OCI-LY1 (cell line): Measurements from ENCODE around the gene REXO2.

Source experiments
- H2AFZ ChIP-seq: fragments of 200-600 bp; sonication (generic), shearing (Covaris generic); 2 replicates; pipeline ENCODE4 v1.6.0; 2014; ENCODE audit warnings: antibody characterized with exemption, mild to moderate bottlenecking, low read length
- H3F3A ChIP-seq: fragments of 200-600 bp; sonication (generic), shearing (Covaris generic); 2 replicates; pipeline ENCODE4 v1.6.0; 2014; ENCODE audit warnings: mild to moderate bottlenecking, antibody characterized with exemption, low read length, moderate library complexity; ENCODE audit not compliant: insufficient read depth
- H3K27ac ChIP-seq: fragments of 200-600 bp; sonication (generic); 2 replicates; pipeline ENCODE4 v1.5.1; 2014; ENCODE audit warnings: low read length, mixed run types, mild to moderate bottlenecking, low read depth; ENCODE audit not compliant: poor library complexity, severe bottlenecking
- H3K27me3 ChIP-seq: fragments of 200-600 bp; sonication (generic); 2 replicates; pipeline ENCODE4 v1.6.0; 2014; ENCODE audit warnings: antibody characterized with exemption, mild to moderate bottlenecking, low read length, moderate library complexity; ENCODE audit not compliant: insufficient read depth
- H3K36me3 ChIP-seq: fragments of 200-600 bp; sonication (generic); 2 replicates; pipeline ENCODE4 v1.6.1; 2014; ENCODE audit warnings: mild to moderate bottlenecking, antibody characterized with exemption, low read length, moderate library complexity, mixed read lengths; ENCODE audit not compliant: insufficient read depth
- H3K4me1 ChIP-seq: fragments of 200-600 bp; sonication (generic); 2 replicates; pipeline ENCODE4 v1.5.1; 2014; ENCODE audit warnings: mild to moderate bottlenecking, low read length, moderate library complexity; ENCODE audit not compliant: insufficient read depth, severe bottlenecking
- H3K4me2 ChIP-seq: fragments of 200-600 bp; sonication (generic), shearing (Covaris generic); 2 replicates; pipeline ENCODE4 v1.6.1; 2014; ENCODE audit warnings: low read length
- H3K4me3 ChIP-seq: fragments of 200-600 bp; sonication (generic); 2 replicates; pipeline ENCODE4 v1.5.1; 2014; ENCODE audit warnings: low read length, low read depth, mild to moderate bottlenecking, mixed read lengths; ENCODE audit not compliant: poor library complexity, severe bottlenecking
- H3K79me2 ChIP-seq: fragments of 200-600 bp; shearing (Covaris generic); 2 replicates; pipeline ENCODE4 v1.6.1; 2016; ENCODE audit warnings: mixed run types, low read length, mixed read lengths; ENCODE audit not compliant: insufficient read depth
- H3K9ac ChIP-seq: fragments of 200-600 bp; sonication (generic), shearing (Covaris generic); 2 replicates; pipeline ENCODE4 v1.6.1; 2014; ENCODE audit warnings: mild to moderate bottlenecking, low read length, mixed read lengths
- H3K9me2 ChIP-seq: fragments of 200-600 bp; sonication (generic), shearing (Covaris generic); 2 replicates; pipeline ENCODE4 v1.6.1; 2014; ENCODE audit warnings: low read depth, mild to moderate bottlenecking, low read length, mixed read lengths
- H3K9me3 ChIP-seq: fragments of 200-600 bp; shearing (Covaris generic); 2 replicates; pipeline ENCODE4 v1.6.1; 2014; ENCODE audit warnings: low read length, mixed read lengths
- H4K20me1 ChIP-seq: fragments of 200-600 bp; sonication (generic), shearing (Covaris generic); 2 replicates; pipeline ENCODE4 v1.6.0; 2016; ENCODE audit warnings: mild to moderate bottlenecking, low read length; ENCODE audit not compliant: insufficient read depth
- EZH2 ChIP-seq: fragments of 200-600 bp; sonication (generic), shearing (Covaris generic); IDR thresholded peaks from 2 replicates; pipeline ENCODE4 v1.8.0; 2017; ENCODE audit warnings: borderline replicate concordance, mixed run types, mild to moderate bottlenecking, antibody characterized with exemption, low read length, moderate library complexity, mixed read lengths
- TF ChIP-seq, protein P1 (sequence below): fragments of 200-600 bp; sonication (generic), shearing (Covaris generic); IDR thresholded peaks from 2 replicates; pipeline ENCODE4 v1.5.1; 2017; ENCODE audit warnings: mild to moderate bottlenecking, antibody characterized with exemption, low read length, moderate library complexity, mixed read lengths

The REXO2 gene

GRCh38 chr11:114448749-114449482 is 9.6 kb downstream of the REXO2 start:
- H3K36me3 ChIP-seq: peaks cover 47% of the 10 kb centered on the region

GRCh38 chr11:114449845-114450244 is 10.6 kb downstream of the REXO2 start:
- Histone ChIP-seq H3K4me3 (no peak overlapping the region), H3K4me1 (no peaks in the 10 kb centered on the region), H3K27me3 (no peaks in the 10 kb centered on the region), H3K9me2 (no peaks in the 10 kb centered on the region), H3K36me3 (peaks cover 39% of the 10 kb centered on the region), H4K20me1 (no peaks in the 10 kb centered on the region), H3F3A (no peaks in the 10 kb centered on the region), H3K79me2 (no peaks in the 10 kb centered on the region), H2AFZ (no peak overlapping the region), H3K4me2 (no peak overlapping the region), H3K27ac (no peak overlapping the region), H3K9me3 (no peaks in the 10 kb centered on the region), H3K9ac (no peak overlapping the region)
- TF ChIP-seq EZH2: no peak
- TF ChIP-seq, protein P1, sequence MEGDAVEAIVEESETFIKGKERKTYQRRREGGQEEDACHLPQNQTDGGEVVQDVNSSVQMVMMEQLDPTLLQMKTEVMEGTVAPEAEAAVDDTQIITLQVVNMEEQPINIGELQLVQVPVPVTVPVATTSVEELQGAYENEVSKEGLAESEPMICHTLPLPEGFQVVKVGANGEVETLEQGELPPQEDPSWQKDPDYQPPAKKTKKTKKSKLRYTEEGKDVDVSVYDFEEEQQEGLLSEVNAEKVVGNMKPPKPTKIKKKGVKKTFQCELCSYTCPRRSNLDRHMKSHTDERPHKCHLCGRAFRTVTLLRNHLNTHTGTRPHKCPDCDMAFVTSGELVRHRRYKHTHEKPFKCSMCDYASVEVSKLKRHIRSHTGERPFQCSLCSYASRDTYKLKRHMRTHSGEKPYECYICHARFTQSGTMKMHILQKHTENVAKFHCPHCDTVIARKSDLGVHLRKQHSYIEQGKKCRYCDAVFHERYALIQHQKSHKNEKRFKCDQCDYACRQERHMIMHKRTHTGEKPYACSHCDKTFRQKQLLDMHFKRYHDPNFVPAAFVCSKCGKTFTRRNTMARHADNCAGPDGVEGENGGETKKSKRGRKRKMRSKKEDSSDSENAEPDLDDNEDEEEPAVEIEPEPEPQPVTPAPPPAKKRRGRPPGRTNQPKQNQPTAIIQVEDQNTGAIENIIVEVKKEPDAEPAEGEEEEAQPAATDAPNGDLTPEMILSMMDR: no peak

More at GRCh38 chr11:114448749-114449482, 9.6 kb downstream of the REXO2 start:
- Histone ChIP-seq H3K27me3 (no peaks in the 10 kb centered on the region), H3K4me2 (no peak overlapping the region), H3K4me3 (no peak overlapping the region), H3K79me2 (no peaks in the 10 kb centered on the region), H3K4me1 (no peaks in the 10 kb centered on the region), H3K9me2 (no peaks in the 10 kb centered on the region), H3K9me3 (no peaks in the 10 kb centered on the region), H3K27ac (no peak overlapping the region), H3F3A (no peaks in the 10 kb centered on the region), H2AFZ (no peak overlapping the region), H4K20me1 (no peaks in the 10 kb centered on the region), H3K9ac (no peak overlapping the region)
- TF ChIP-seq EZH2: no peak
- TF ChIP-seq, protein P1: no peak

DNA sequence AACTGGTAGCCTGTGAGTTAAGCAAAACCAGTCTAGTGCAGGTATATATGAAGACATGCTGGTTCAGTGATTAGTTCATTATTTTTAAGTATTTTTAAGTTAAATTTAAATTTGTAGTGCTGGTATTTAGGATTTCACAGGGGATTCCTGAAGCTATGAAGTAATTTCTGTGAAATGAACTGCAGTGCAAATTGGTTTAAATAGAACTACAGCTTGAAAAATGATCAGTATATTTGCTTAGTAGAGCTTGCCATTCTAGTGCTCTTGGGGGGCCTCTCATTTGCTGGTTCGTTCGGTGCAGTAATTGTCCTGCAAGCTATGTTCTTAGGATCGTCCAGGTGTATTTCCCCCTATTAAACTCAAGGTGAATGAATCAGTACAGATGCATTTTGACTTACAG is 13.1 kb downstream of the REXO2 start:
- Histone ChIP-seq H3K79me2 (no peaks in the 10 kb centered on the region), H3K27ac (no peak overlapping the region), H3K9ac (no peak overlapping the region), H3F3A (no peaks in the 10 kb centered on the region), H3K4me3 (no peak overlapping the region), H3K9me3 (no peaks in the 10 kb centered on the region), H4K20me1 (no peaks in the 10 kb centered on the region), H2AFZ (no peak overlapping the region), H3K36me3 (peaks cover 32% of the 10 kb centered on the region), H3K4me2 (no peak overlapping the region), H3K9me2 (no peaks in the 10 kb centered on the region), H3K4me1 (no peaks in the 10 kb centered on the region), H3K27me3 (no peaks in the 10 kb centered on the region)
- TF ChIP-seq, protein P1: no peak
- no peak for TF ChIP-seq EZH2
